Mononuclear cell (primary cell): Measurements from ENCODE around the gene JUN. TPM values are rescaled to one million over a fixed set of nuclear protein-coding genes. Genes with fewer than 3 reads are reported as not detected.

Experiments
- H3K27me3 ChIP-seq: 2 replicates; pipeline ENCODE4 v1.6.0; 2011; ENCODE audit warnings: low read length, control low read depth; ENCODE audit not compliant: insufficient read depth
- H3K4me1 ChIP-seq: 2 replicates; pipeline ENCODE4 v1.5.1; 2011; ENCODE audit warnings: mild to moderate bottlenecking, low read length, control low read depth; ENCODE audit not compliant: insufficient read depth
- H3K4me3 ChIP-seq: 2 replicates; pipeline ENCODE4 v1.5.1; 2011; ENCODE audit warnings: mild to moderate bottlenecking, low read length, moderate library complexity
- H3K9me3 ChIP-seq: 2 replicates; pipeline ENCODE4 v1.5.1; 2011; ENCODE audit warnings: low read depth, mild to moderate bottlenecking, control low read depth, low read length
- total RNA-seq: library from RNA; depleted of rRNA; stranded (reverse); fragments of >200 nt; gene quantifications from one replicate; pipeline ENCODE4 v1.2.3, GENCODE V29; 2012

JUN gene
- total RNA-seq, 1 donor = 1,080 TPM

DNA sequence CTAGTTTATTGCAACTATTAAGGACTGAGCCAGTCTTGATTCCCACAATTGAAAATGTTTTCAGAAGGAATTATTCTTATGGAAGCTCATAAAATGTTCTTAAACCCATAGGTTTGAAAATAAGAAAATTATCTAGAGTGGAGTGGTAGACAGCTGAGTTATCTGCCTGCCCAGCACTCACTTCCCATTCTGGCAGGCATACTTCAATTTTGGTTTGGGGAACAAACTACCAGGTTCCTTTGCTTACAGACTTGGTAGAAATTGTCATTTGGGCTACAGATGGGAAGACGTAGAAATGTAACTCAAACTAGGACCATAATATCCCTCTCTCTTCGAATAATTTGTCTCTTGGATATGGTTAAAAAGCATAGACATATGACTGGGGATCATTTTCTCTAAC is 18.4 kb downstream of the JUN start:
- Histone ChIP-seq H3K27me3 (no peaks in the 10 kb centered on the region), H3K4me1 (no peaks in the 10 kb centered on the region)

DNA sequence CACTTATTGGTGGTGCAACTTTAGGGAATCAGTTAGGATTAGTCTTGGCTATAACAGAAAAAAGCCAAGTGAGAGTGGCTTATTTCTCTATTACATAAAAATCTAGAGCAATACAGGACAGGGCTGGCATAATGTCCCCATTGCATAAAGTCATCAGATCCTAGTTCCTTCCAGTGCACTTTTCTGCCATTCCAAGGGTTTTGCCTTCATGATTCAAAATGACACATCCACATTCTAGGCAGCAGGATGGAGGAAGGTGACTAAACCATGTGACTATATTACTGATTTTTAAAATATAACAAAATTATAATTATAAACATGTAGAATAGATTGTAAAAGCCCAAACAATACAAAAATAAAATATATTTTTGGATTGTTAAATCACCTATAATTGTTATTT is 18.8 kb downstream of the JUN start:
- Histone ChIP-seq H3K4me3 (no peak overlapping the region), H3K27me3 (no peaks in the 10 kb centered on the region), H3K9me3 (no peaks in the 10 kb centered on the region), H3K4me1 (no peaks in the 10 kb centered on the region)

More for the DNA sequence above, 18.4 kb downstream of the JUN start:
- Histone ChIP-seq H3K4me3 (no peak overlapping the region), H3K9me3 (no peaks in the 10 kb centered on the region)

DNA sequence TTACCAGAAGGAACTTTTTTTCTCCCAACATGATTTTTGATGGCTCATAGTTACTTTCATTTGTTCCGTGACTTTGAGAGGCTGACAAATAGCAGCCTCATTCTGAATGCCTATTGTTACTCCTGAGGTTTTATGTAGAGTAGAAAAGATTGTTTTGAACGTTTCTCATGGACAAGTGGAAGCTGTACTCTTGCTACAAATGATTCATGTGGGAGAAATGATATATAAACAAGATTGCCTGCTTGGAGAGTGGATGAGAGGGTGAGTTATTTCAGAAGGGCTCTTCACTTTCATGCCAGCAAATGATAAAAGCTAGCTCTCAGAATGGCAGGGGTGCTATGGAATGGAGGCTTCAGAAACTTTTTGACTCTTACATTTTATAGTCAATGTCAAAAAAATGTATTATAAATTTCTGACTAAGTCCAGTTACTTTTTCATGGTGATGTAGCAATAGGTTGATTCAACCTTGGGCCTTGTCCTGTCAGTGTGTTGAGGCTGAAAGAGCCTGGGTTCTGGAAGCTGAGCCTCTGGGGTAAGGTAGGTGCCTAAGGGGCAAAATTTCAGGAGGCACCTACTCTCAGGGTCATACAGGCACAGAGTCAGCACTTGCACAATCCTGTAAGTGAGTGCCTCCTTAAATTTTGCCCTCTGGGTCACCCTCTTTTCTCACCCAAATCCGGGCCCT is 19.4 kb downstream of the JUN start:
- no peaks in the 10 kb centered on the region for H3K27me3 ChIP-seq
- H3K9me3 ChIP-seq = no peaks in the 10 kb centered on the region
- H3K4me1 ChIP-seq = no peaks in the 10 kb centered on the region
- H3K4me3 ChIP-seq = no peak overlapping the region

DNA sequence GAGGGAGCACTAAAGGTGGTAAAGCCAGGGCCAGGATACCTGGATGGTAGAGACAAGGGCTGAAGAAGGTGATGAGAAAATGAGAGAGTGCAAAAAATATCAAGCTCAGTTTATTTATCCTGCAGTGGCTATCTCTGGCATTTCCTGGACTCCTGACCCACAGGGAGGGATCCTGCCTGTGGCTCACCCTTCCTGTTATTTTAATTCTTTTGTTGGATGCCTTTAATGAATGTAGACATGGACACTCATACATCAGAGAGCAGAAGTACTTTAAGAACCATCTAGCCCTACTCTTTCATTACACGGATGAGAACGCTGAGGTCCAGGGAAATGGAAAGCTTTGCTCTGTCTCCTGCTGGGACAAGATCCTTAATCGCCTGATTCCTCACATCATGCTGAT is 20.6 kb downstream of the JUN start:
- Histone ChIP-seq H3K4me1 (no peaks in the 10 kb centered on the region), H3K27me3 (no peaks in the 10 kb centered on the region), H3K4me3 (no peak overlapping the region), H3K9me3 (no peaks in the 10 kb centered on the region)

DNA sequence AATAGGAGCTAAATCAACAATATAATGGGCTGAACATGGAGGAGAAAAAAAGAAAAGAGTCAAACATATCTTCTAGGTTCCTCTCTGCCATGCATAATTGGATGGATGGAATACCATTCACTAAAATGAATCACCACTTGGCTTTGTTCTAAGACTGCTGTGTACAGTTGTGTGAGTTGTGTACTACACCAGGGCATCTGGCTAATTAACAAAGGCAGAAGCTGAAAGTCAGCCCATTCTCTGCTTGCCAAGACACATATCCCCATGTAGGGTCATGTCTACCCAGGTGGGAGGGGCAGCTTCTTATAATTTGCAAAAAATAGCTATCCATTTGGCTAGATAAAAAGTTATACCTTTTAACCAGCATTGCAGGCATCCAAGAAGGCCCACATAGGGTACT is 21.0 kb downstream of the JUN start:
- Histone ChIP-seq H3K4me1 (no peaks in the 10 kb centered on the region), H3K27me3 (no peaks in the 10 kb centered on the region), H3K4me3 (no peak overlapping the region), H3K9me3 (no peaks in the 10 kb centered on the region)

DNA sequence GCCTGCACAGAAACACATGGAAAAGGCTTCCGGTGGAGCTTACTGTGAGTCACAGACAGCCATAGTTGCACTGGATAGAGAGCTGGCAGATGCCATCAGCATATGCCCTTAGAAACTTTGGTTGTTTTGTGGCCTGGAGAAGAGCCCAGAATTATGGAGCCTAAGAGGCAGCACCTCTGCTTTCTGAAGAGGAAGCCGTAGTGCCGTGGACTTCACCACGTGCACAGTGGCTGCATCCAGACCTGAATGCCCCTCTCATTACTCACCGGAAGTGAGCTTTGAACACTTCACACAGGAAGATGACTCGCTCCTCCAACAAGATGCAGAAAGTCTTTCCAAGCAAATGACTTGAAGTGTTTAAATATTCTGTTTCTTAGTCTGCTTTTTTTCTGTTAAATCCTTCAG is 28.4 kb downstream of the JUN start:
- Histone ChIP-seq H3K4me3 (no peak overlapping the region), H3K9me3 (no peaks in the 10 kb centered on the region), H3K27me3 (no peaks in the 10 kb centered on the region), H3K4me1 (peaks cover 23% of the 10 kb centered on the region)

DNA sequence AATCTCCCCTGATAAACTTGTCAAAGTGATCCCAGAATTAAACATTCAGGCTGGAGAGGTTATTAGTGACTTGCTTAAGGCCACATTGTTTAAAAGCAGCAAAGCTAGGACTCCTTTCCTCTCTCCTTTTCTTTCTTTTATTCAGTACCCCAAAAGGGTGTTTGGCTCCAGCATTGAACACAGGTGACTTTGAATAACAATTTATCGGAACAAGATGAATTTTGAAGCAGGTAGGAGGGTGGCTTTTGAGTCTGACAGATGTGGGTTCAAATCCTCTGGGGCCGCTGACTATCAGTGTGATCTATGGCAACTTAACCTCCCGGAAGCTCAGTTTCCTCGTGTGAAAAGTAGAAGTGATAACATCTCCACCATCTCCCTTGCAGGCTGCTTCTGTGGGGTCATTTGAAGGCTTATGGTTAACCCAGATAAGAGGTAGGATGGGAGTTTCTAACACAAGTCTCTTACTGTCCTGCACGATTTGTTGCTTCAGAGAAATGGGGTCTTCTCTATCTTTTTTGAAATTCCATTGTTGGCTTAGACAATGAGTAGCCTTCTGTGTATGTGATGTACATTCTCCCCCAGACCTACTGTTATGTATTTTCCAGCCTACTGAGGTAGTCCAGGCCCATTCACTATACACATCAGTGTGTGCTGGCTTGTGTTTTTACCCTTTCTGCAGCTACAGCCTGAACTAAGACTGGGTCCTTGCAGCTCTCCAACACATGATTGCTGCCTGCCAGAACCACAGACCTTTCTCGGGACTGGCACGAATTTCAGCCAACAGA is 29.0 kb downstream of the JUN start:
- Histone ChIP-seq H3K27me3 (no peaks in the 10 kb centered on the region), H3K9me3 (no peaks in the 10 kb centered on the region), H3K4me3 (no peak overlapping the region), H3K4me1 (peaks cover 23% of the 10 kb centered on the region)

DNA sequence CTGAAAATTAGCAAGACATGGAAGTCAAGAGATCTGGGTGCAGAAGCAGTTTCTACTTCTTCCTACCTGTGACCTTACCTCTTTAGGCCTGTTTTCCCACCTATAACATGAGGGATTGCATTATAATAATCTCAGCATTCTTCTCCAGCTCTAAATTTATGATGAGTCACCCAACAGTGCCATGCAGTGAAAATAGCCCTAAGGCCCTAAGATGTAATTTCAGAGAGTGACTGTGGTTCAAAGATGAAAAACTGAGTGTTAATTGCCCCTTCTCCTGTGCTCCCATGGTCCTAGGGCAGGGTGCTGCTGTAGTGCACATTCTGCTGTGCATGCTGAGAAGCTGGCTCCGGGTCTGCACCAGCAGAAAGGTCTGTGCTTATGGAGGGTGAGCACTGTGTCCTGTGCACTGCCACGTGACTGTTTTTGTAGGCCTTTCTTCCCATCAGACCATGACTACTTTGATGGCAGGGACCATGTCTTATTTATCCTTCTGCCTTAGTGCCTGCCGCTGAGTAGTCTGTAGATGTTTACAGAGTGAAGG is 29.7 kb downstream of the JUN start:
- Histone ChIP-seq H3K4me1 (peaks cover 23% of the 10 kb centered on the region), H3K9me3 (no peaks in the 10 kb centered on the region), H3K4me3 (no peak overlapping the region), H3K27me3 (no peaks in the 10 kb centered on the region)

DNA sequence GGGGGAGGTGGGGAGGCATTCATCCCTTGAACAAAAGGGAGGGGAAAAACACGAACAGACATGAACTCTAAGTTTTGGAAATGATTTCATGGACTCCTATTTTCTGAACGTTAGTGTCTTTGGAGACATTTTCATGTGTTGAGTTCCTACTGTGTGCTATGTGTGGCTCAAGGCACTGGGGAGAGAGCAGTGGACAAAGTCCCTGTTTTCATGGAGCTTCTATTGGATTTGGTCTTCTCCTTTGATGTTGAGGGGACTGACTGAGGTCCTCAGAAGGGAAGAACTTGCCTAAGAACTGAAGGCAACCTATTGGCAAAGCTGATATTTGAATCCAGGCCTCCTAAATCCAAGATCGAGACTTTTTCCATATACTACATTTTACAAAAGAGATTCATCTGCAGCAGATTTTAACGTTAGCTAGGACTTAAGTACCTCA is 30.4 kb downstream of the JUN start:
- Histone ChIP-seq H3K4me1 (peaks cover 23% of the 10 kb centered on the region), H3K4me3 (no peak overlapping the region), H3K27me3 (no peaks in the 10 kb centered on the region), H3K9me3 (no peaks in the 10 kb centered on the region)

DNA sequence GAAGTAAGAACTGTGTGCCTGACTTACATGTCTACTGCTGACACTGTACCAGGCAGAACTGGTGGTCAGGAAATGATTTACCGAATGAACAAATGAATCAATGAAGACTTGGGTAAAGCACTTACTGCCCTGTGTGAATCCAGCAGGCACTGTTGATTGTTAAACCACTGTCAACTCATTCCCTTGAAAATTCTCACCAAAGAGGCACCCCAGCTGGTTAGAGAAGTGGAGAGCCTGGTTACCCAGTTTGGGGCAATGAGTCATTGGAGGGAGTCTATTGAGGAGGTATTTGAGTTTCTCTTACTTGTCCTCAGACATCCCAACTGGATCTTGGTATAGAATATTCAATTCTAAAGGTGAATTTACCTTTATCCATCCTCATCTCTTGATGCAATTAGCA is 34.2 kb downstream of the JUN start:
- Histone ChIP-seq H3K4me1 (peaks cover 4% of the 10 kb centered on the region), H3K9me3 (no peaks in the 10 kb centered on the region)

DNA sequence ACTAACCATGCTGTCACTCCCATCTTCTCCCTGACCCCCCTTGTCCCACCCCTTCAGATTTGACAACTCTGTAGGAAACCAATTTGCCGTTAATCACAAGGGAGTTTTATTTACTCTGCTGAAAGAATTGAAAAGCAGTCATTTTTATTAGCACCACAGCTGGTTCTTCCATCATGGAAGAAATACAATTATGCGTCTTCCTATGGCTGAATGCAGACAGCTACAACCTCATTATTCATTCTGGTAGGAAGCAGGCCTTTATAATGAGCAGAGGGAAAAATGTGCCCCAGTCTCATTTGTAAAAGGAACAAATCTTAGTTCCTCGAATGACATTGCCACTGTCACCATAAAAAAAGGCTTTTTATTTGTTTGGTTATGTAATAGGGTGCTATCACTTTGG is 35.2 kb downstream of the JUN start:
- Histone ChIP-seq H3K4me3 (no peak overlapping the region), H3K9me3 (no peaks in the 10 kb centered on the region), H3K4me1 (no peaks in the 10 kb centered on the region), H3K27me3 (no peaks in the 10 kb centered on the region)

More for the DNA sequence above, 34.2 kb downstream of the JUN start:
- no peak overlapping the region for H3K4me3 ChIP-seq
- H3K27me3 ChIP-seq = no peaks in the 10 kb centered on the region

DNA sequence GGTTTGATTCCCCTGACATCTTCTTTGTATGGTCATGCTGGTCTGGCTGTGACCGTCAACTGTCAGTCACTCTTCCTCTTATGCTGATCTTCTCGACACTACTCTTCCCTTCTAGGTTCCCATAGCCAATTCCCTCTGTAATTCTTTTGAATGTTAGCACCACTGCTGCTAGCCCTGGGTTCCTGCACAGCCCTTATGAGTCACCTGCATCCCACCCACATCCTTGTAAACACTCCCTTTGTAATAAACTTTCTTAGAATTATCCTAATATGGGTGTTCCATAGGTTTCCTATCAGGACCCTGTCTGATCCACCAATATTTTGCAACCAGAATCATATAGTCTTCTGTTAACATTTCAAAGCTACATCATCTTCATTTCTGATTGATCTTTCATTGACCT is 37.1 kb downstream of the JUN start:
- Histone ChIP-seq H3K4me1 (no peaks in the 10 kb centered on the region), H3K27me3 (no peaks in the 10 kb centered on the region), H3K4me3 (no peak overlapping the region), H3K9me3 (no peaks in the 10 kb centered on the region)

DNA sequence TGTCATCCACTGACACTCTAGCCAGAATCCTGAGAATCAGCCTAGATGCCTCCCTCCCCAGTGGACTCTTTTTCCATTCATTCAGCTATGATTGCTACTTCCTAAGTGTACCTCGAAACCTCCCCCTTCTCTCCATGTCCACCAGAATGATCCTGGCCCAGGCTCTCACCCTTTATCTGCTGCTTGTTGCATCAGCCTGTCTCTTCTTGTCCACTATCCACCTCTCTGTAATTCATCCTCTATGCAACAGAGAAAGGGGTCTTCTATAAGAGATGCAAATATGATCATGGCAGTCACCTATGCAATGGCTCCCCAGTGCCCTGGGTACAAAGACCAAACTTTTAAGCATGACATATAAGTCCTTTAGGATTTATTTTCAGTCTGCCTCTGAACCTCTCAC is 37.7 kb downstream of the JUN start:
- Histone ChIP-seq H3K4me1 (no peaks in the 10 kb centered on the region), H3K4me3 (no peak overlapping the region), H3K9me3 (no peaks in the 10 kb centered on the region), H3K27me3 (no peaks in the 10 kb centered on the region)

DNA sequence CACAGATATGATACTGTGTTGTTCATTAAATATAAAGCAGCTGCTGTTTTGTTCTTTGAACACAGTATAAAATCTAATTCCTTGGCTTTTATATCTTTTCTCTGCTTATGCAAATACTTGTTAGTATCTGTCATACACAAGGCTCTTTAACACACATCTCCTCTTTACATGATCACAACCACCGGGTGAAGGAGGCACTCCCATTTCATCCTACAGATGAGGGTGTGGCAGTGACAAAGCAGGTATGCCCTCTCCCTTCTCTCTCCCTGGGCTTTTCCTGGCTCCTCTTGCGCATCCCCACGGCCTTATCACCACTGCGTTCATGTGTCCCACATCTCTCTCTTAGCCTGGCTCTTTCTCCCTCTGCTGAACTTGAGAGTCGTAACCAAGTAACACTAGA is 38.2 kb downstream of the JUN start:
- Histone ChIP-seq H3K9me3 (no peaks in the 10 kb centered on the region), H3K4me1 (no peaks in the 10 kb centered on the region), H3K27me3 (no peaks in the 10 kb centered on the region), H3K4me3 (no peak overlapping the region)

DNA sequence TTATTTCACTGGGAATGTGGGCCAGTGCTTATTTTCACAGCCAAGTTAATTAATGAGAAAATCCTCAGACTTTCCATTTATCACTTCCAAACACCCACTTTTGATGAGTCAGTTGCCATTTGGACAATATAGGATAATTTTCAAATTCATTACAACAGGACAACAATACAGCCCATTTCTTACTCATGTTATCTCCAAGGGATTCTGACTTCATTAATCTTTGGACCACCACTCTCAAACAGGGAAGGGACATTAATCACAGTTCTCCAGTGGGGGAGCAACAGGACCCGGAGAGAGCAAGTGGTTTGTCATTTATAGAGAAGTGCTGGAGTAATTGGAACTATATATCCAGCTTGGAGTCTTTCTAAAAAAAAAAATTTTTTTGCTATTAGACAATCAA is 38.7 kb downstream of the JUN start:
- H3K27me3 ChIP-seq = no peaks in the 10 kb centered on the region
- no peaks in the 10 kb centered on the region for H3K9me3 ChIP-seq
- H3K4me1 ChIP-seq = no peaks in the 10 kb centered on the region
- H3K4me3 ChIP-seq = no peak overlapping the region
